ENCODE results near the gene RENBP.

GRCh38 chrX:153922932-153923857, 21.2 kb downstream of the RENBP start:
- TF ChIP-seq, protein P1, sequence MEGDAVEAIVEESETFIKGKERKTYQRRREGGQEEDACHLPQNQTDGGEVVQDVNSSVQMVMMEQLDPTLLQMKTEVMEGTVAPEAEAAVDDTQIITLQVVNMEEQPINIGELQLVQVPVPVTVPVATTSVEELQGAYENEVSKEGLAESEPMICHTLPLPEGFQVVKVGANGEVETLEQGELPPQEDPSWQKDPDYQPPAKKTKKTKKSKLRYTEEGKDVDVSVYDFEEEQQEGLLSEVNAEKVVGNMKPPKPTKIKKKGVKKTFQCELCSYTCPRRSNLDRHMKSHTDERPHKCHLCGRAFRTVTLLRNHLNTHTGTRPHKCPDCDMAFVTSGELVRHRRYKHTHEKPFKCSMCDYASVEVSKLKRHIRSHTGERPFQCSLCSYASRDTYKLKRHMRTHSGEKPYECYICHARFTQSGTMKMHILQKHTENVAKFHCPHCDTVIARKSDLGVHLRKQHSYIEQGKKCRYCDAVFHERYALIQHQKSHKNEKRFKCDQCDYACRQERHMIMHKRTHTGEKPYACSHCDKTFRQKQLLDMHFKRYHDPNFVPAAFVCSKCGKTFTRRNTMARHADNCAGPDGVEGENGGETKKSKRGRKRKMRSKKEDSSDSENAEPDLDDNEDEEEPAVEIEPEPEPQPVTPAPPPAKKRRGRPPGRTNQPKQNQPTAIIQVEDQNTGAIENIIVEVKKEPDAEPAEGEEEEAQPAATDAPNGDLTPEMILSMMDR (IDR thresholded peaks at IDR 0.05): peak in 2 of 3 donors; percentile 31 to 34
- TF ChIP-seq POLR2A (IDR thresholded peaks at IDR 0.05): no peak
